GM12878 (cell line): ENCODE measurements around the gene FAM114A2.

Experiments
- CHD2 ChIP-seq: IDR thresholded peaks from 2 replicates; pipeline ENCODE4 v1.6.1; 2011; ENCODE audit warnings: low read depth, low read length, improper control_type of control experiment, borderline replicate concordance
- EP300 ChIP-seq, 2 experiments: fragments of 150-350 bp in 1 of 2; IDR thresholded peaks; 2 replicates each; pipeline ENCODE4 v1.6.1; 2011 to 2012; ENCODE audit warnings: low read depth in 2 of 2, low read length in 2 of 2, borderline replicate concordance in 1 of 2, improper control_type of control experiment in 1 of 2, inconsistent platforms in 1 of 2; ENCODE audit not compliant: control insufficient read depth in 1 of 2
- EZH2 ChIP-seq: IDR thresholded peaks from 2 replicates; pipeline ENCODE4 v1.6.1; 2012; ENCODE audit warnings: low read depth, mild to moderate bottlenecking, control low read depth, inconsistent platforms, low read length, borderline replicate concordance; ENCODE audit not compliant: control insufficient read depth
- JUNB ChIP-seq: IDR thresholded peaks from 2 replicates; pipeline ENCODE4 v1.6.1; 2016; ENCODE audit warnings: antibody characterized with exemption, mild to moderate bottlenecking
- MXI1 ChIP-seq: fragments of 150-350 bp; IDR thresholded peaks from 2 replicates; pipeline ENCODE4 v1.6.1; 2011; ENCODE audit warnings: low read depth, mild to moderate bottlenecking, inconsistent platforms, low read length, improper control_type of control experiment
- RAD21 ChIP-seq: IDR thresholded peaks from 2 replicates; pipeline ENCODE4 v1.6.1; 2011; ENCODE audit warnings: mild to moderate bottlenecking, low read depth, low read length, moderate library complexity; ENCODE audit not compliant: insufficient read depth
- SPI1 ChIP-seq: IDR thresholded peaks from 2 replicates; pipeline ENCODE4 v1.6.1; 2011; ENCODE audit warnings: low read depth, mild to moderate bottlenecking, low read length, moderate library complexity, borderline replicate concordance; ENCODE audit not compliant: insufficient read depth
- TF ChIP-seq, protein P1 (sequence below): IDR thresholded peaks from 2 replicates; pipeline ENCODE4 v1.6.1; 2012; ENCODE audit warnings: low read depth, low read length, improper control_type of control experiment
- TF ChIP-seq, protein P2 (sequence below), 3 experiments: IDR thresholded peaks in 2 of 3; conservative IDR thresholded peaks in 1 of 3; 2 replicates each; pipeline ENCODE4 v1.5.1; 2011; ENCODE audit warnings: low read depth in 3 of 3, low read length in 3 of 3, mild to moderate bottlenecking in 3 of 3, control low read depth in 2 of 3, moderate library complexity in 2 of 3, inconsistent platforms in 1 of 3, mixed read lengths in 1 of 3; ENCODE audit not compliant: control insufficient read depth in 2 of 3, insufficient read depth in 1 of 3; ENCODE audit errors: extremely low read depth in 1 of 3
- TF ChIP-seq, protein P3 (sequence below): IDR thresholded peaks from 2 replicates; pipeline ENCODE4 v1.6.1; 2011; ENCODE audit warnings: mild to moderate bottlenecking, low read depth, low read length, moderate library complexity; ENCODE audit not compliant: insufficient replicate concordance

DNA sequence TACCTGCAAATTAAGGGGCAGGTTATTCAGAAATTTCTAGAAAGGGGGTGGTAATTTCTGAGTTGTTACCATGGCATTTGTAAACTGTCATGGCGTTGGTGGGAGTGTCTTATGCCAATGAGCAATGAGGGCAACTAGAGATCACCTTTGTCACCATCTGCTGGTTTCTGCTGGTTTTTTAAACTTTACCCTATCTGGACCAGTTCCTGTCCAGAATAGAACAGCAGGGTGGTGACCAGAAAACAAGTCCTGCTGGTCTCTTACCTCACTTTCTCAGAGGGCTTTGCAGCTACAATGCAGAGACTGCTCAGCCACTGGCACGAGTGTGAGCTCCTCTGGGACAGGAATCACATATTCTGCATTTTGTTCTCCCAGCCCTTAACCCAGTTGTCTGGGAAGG lies 51.4 kb downstream of the FAM114A2 start:
- TF ChIP-seq, protein P1, sequence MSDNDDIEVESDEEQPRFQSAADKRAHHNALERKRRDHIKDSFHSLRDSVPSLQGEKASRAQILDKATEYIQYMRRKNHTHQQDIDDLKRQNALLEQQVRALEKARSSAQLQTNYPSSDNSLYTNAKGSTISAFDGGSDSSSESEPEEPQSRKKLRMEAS = no peak
- no peak for TF ChIP-seq JUNB
- TF ChIP-seq, protein P2, sequence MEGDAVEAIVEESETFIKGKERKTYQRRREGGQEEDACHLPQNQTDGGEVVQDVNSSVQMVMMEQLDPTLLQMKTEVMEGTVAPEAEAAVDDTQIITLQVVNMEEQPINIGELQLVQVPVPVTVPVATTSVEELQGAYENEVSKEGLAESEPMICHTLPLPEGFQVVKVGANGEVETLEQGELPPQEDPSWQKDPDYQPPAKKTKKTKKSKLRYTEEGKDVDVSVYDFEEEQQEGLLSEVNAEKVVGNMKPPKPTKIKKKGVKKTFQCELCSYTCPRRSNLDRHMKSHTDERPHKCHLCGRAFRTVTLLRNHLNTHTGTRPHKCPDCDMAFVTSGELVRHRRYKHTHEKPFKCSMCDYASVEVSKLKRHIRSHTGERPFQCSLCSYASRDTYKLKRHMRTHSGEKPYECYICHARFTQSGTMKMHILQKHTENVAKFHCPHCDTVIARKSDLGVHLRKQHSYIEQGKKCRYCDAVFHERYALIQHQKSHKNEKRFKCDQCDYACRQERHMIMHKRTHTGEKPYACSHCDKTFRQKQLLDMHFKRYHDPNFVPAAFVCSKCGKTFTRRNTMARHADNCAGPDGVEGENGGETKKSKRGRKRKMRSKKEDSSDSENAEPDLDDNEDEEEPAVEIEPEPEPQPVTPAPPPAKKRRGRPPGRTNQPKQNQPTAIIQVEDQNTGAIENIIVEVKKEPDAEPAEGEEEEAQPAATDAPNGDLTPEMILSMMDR (IDR thresholded peaks at IDR 0.05 in 2 of 3, conservative IDR thresholded peaks at IDR 0.05 in 1 of 3; ENCODE audit: control insufficient read depth in 2 of 3, extremely low read depth in 1 of 3, insufficient read depth in 1 of 3, low read depth in 3 of 3, low read length in 3 of 3) = no peak
- no peak for TF ChIP-seq SPI1
- TF ChIP-seq EP300 (IDR thresholded peaks at IDR 0.05; ENCODE audit: borderline replicate concordance in 1 of 2, control insufficient read depth in 1 of 2, low read depth in 2 of 2, low read length in 2 of 2) = no peak
- TF ChIP-seq RAD21 = no peak
- no peak for TF ChIP-seq EZH2
- TF ChIP-seq, protein P3, sequence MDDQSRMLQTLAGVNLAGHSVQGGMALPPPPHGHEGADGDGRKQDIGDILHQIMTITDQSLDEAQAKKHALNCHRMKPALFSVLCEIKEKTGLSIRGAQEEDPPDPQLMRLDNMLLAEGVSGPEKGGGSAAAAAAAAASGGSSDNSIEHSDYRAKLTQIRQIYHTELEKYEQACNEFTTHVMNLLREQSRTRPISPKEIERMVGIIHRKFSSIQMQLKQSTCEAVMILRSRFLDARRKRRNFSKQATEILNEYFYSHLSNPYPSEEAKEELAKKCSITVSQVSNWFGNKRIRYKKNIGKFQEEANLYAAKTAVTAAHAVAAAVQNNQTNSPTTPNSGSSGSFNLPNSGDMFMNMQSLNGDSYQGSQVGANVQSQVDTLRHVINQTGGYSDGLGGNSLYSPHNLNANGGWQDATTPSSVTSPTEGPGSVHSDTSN = no peak
- no peak for TF ChIP-seq MXI1
- TF ChIP-seq CHD2 = no peak
